AG04450 (cell line): ENCODE results near the gene RBM12. TPM values are rescaled to one million over a fixed set of nuclear protein-coding genes. Genes with fewer than 3 reads are reported as not detected.

Experiments
- CTCF ChIA-PET: fragments of 300-600, 350-600 bp; formaldehyde crosslinking; extraction: SDS; loops from one replicate; lab custom pipeline; 2022; ENCODE audit warnings: antibody characterized with exemption, inconsistent platforms; lab: Charles Lee
- POLR2A ChIA-PET: fragments of 350-600 bp; formaldehyde crosslinking; extraction: SDS; loops from one replicate; lab custom pipeline; 2021; ENCODE audit warnings: antibody characterized with exemption, inconsistent platforms; lab: Yijun Ruan, JAX
- DNase-seq: peaks from one replicate; pipeline ENCODE4 v3.0.0-alpha.2; 2011; ENCODE audit warnings: low read depth, low spot score
- H3K27ac ChIP-seq: one replicate; pipeline ENCODE4 v1.5.1; 2012; ENCODE audit warnings: low read depth, low read length, control low read depth
- H3K27me3 ChIP-seq: one replicate; pipeline ENCODE4 v1.6.0; 2012; ENCODE audit warnings: low read length; ENCODE audit not compliant: control insufficient read depth, insufficient read depth
- H3K4me3 ChIP-seq: 2 replicates; pipeline ENCODE4 v1.5.1; 2011; ENCODE audit warnings: mild to moderate bottlenecking, low read depth, low read length, control low read depth
- H3K9me3 ChIP-seq: 2 replicates; pipeline ENCODE4 v1.5.1; 2012; ENCODE audit warnings: low read length; ENCODE audit not compliant: control insufficient read depth, insufficient read depth
- polyA plus RNA-seq: library from polyadenylated mRNA; depleted of rRNA; stranded (reverse); fragments of >200 nt; gene quantifications from 2 replicates; pipeline ENCODE4 v1.2.3, GENCODE V29; 2011
- TF ChIP-seq, protein P1 (sequence below): IDR thresholded peaks from 2 replicates; pipeline ENCODE4 v1.5.1; 2011; ENCODE audit warnings: low read depth, low read length, control low read depth, inconsistent platforms

RBM12 gene
- polyA plus RNA-seq, 1 experiment = 91.1 TPM

DNA sequence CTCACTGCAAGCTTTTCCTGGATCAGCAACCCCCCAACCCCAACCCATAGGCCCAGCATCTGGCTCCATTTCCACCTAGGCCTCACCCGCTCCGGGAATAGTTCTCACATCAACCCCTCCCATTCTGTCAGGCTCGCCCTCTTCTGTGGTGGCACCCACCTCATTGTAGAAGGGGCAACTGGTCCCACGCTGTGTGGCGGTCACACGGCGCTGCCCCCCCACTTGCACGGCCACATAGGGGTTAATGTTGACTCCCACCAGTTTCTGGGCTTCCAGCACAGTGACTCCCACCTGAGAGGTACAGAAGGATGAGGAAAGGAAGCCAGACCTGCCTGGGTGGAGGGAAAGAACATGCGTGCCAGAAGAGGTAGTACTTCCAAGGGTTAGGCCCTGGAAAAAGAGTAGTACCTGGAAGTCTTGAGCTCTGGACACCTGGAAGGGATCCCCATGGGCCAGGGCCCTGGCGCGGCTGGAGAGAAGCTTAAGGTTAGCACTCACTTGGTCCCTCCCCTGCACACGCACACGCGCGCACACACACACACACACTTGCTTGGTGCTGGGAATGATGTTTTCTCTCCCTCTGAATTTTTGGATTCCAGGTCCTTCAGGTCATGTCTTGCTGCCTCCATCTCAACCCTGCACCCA lies 61.7 kb downstream of the RBM12 start:
- Histone ChIP-seq H3K4me3 (no peak overlapping the region), H3K27ac (no peak overlapping the region), H3K27me3 (peaks cover 31% of the 10 kb centered on the region), H3K9me3 (peaks cover 3% of the 10 kb centered on the region; the same call in 1 of the 2 replicates)
- no peak for DNase-seq
- POLR2A ChIA-PET = no interaction called here
- CTCF ChIA-PET = no interaction called here
- TF ChIP-seq, protein P1, sequence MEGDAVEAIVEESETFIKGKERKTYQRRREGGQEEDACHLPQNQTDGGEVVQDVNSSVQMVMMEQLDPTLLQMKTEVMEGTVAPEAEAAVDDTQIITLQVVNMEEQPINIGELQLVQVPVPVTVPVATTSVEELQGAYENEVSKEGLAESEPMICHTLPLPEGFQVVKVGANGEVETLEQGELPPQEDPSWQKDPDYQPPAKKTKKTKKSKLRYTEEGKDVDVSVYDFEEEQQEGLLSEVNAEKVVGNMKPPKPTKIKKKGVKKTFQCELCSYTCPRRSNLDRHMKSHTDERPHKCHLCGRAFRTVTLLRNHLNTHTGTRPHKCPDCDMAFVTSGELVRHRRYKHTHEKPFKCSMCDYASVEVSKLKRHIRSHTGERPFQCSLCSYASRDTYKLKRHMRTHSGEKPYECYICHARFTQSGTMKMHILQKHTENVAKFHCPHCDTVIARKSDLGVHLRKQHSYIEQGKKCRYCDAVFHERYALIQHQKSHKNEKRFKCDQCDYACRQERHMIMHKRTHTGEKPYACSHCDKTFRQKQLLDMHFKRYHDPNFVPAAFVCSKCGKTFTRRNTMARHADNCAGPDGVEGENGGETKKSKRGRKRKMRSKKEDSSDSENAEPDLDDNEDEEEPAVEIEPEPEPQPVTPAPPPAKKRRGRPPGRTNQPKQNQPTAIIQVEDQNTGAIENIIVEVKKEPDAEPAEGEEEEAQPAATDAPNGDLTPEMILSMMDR = no peak

DNA sequence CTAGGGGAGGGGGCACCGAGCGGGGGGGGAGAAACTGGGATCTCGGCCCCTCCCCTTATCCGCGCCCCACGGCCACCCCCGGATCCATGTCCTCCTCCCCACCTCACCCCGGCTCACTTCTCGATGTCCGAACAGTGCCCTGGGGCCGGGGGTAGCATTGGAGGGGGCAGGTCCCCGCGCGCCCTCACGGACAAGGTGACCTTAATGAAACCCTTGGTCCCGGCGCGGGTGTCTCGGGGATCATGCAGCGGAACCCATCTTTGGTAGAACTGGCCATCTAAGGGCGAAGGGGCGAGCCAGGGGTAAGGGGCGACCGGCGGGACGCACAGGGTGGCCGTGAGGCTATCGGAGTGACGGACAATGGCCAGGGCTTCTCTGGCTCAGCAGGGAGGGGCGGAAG lies 62.7 kb downstream of the RBM12 start:
- no peak overlapping the region for H3K27ac ChIP-seq
- POLR2A ChIA-PET = interaction anchor here (1.0 kb wide), 1 partner anchor 14 kb away, joined by 3 read pairs; no protein-coding TSS in a partner anchor
- peaks cover 34% of the 10 kb centered on the region for H3K27me3 ChIP-seq
- DNase-seq = no peak
- H3K9me3 ChIP-seq = peaks cover 3% of the 10 kb centered on the region; the same call in 1 of the 2 replicates
- CTCF ChIA-PET = no interaction called here
- TF ChIP-seq, protein P1 = no peak
- H3K4me3 ChIP-seq = peak overlapping the region; percentile 53; the same call in 1 of the 2 replicates

DNA sequence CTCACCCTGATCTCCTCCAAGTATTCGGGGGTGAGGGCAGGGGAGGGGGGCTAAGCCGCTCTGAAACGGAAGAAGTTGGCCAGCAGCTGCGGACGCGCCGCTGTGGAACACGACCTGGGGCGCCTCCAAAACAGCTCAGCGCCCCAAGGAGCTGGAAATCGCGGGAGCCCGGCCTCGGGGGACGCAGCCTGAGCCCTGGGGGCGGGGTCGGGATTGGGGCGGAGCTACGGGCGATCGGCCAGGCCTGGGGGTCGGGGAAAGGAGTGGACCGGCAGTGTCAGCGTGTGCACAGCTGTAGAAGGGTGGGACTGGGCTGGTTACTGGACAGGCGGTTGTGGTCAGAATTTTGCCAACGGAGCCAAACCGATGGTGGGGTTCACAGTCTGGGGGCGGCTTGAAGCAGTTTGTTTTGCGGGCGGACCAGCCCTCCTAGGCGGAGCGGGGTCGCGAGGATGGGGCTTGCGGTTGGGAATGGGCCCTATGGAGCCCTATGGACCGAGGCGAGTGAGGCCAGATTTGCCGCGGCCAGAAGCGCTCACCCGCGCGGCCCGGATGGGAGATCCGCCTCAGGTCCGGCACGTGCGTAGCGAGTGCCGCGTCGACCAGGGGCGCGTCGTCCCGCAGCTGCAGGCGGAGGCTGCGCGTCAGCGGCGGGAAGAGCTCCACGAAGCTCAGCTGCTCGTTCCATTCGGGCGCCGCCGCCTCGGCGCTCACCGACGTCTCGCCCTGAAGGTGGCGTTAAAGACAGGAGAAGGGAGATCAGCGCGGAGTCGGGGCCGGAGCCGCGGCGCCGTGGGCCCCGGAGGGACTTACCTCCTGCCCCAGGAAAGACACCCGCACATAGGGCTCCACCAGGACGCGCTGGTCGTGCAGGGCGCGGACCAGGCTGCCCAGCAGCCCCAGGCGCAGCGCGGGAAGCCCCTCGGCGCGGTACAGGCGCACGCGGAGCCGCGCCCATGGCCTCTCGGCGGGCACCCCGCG lies 63.4 kb downstream of the RBM12 start:
- peak overlapping the region; percentile 53 for H3K4me3 ChIP-seq
- TF ChIP-seq, protein P1 = peak; percentile 35
- H3K27me3 ChIP-seq = peaks cover 36% of the 10 kb centered on the region
- DNase-seq = peak; percentile 18
- CTCF ChIA-PET = no interaction called here
- H3K9me3 ChIP-seq = peaks cover 3% of the 10 kb centered on the region; the same call in 1 of the 2 replicates
- no peak overlapping the region for H3K27ac ChIP-seq
- POLR2A ChIA-PET = interaction anchor here (0.6 to 1.0 kb wide), 3 partner anchors 12 to 116 kb away, joined by 3 to 4 read pairs (median 3); no protein-coding TSS in a partner anchor

DNA sequence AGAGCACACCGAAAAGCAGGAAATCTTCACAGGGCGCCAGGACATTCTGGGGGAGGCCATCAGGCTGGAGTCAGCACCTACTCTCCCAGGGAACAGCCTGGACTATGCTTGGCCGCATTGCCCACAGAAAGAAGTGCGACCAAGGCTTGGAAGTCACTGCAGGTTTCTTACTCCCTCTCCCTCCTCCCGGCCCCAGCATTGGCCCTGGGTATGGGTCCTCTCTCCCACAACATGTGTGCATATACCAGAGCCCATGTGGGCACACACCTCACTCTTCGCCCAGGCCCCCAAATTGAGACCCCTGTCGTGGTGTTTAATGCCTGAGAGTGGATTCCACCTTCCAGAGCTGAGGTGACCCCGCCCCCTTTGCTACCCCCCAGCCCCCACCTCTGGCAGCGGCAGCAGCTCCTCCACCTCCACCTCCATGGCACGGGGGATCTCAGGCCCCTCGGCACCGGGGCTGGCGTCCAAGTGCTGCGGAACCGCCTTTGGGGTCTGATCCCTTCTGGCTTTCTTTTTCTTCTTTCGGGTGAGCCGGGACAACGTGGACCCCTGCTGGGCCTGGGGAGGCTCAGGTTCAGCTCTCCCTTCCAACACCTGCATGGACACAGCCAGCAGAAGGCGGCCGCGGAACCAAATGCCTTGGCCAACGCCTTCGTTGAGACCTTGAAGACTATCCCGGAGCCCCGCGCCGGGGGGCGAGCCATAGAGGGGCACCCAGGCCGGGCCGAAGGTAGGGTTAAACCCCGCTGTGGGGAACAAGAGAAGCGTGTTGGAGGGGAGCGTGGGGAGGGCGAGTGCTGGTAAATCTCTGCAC lies 64.3 kb downstream of the RBM12 start:
- no peak for DNase-seq
- Histone ChIP-seq H3K4me3 (peak overlapping the region; percentile 53), H3K9me3 (peaks cover 3% of the 10 kb centered on the region; the same call in 1 of the 2 replicates), H3K27ac (no peak overlapping the region), H3K27me3 (peaks cover 42% of the 10 kb centered on the region)
- CTCF ChIA-PET = interaction anchor here (0.6 kb wide), 1 partner anchor 504 kb away, joined by 5 read pairs; no protein-coding TSS in a partner anchor
- TF ChIP-seq, protein P1 = no peak
- POLR2A ChIA-PET = no interaction called here
